H1 (cell line): ENCODE measurements around the gene KLK4. TPM values are rescaled to one million over a fixed set of nuclear protein-coding genes. Genes with fewer than 3 reads are reported as not detected.

Source experiments
- CTCF ChIA-PET: fragments of 300-600 bp; sonication (Branson Sonifier 250); formaldehyde crosslinking; loops from one replicate; lab custom pipeline; 2021; ENCODE audit not compliant: partially characterized antibody; lab: Charles Lee
- POLR2A ChIA-PET: fragments of 300-600 bp; sonication (Branson Sonifier 250); formaldehyde crosslinking; loops from one replicate; lab custom pipeline; 2021; ENCODE audit warnings: inconsistent platforms; ENCODE audit not compliant: partially characterized antibody; lab: Charles Lee
- DNase-seq, 2 experiments: peaks; one replicate each; pipeline versions ENCODE4 v3.0.0 to v3.0.0-alpha.2; 2010 to 2022; ENCODE audit warnings: low spot score in 2 of 2, low read depth in 1 of 2, mixed read lengths in 1 of 2
- FAIRE-seq: peaks from 2 replicates; lab custom pipeline; 2011; peaks lifted over from hg19 to GRCh38; lab: Jason Lieb, UNC
- H2AFZ ChIP-seq: 2 replicates; pipeline ENCODE4 v1.8.1; 2012; ENCODE audit warnings: low read length, inconsistent platforms
- H2AK5ac ChIP-seq: 2 replicates; pipeline ENCODE4 v1.6.1; 2013; ENCODE audit warnings: low read depth, low read length
- H2BK120ac ChIP-seq: replicated peaks from 2 replicates; pipeline ENCODE3; 2013; ENCODE audit warnings: low read depth, low read length, inconsistent platforms
- H2BK12ac ChIP-seq: 2 replicates; pipeline ENCODE4 v1.6.1; 2013; ENCODE audit warnings: low read depth, low read length
- H2BK15ac ChIP-seq: 2 replicates; pipeline ENCODE4 v1.6.1; 2013; ENCODE audit warnings: low read length
- H2BK20ac ChIP-seq: 2 replicates; pipeline ENCODE4 v1.6.1; 2013; ENCODE audit warnings: low read length
- H2BK5ac ChIP-seq: 2 replicates; pipeline ENCODE4 v1.6.1; 2013; ENCODE audit warnings: low read depth, low read length
- H3K14ac ChIP-seq: 2 replicates; pipeline ENCODE4 v1.6.1; 2013; ENCODE audit warnings: inconsistent platforms; ENCODE audit not compliant: insufficient read length
- H3K18ac ChIP-seq: 2 replicates; pipeline ENCODE4 v1.6.1; 2013; ENCODE audit warnings: low read length; ENCODE audit errors: extremely low read depth
- H3K23ac ChIP-seq: 2 replicates; pipeline ENCODE4 v1.6.1; 2013; ENCODE audit warnings: inconsistent platforms; ENCODE audit not compliant: insufficient read length
- H3K23me2 ChIP-seq: 2 replicates; pipeline ENCODE4 v1.6.1; 2013; ENCODE audit warnings: low read depth, low read length
- H3K27ac ChIP-seq: 2 replicates; pipeline ENCODE4 v1.6.1; 2011; ENCODE audit warnings: low read depth, low read length, inconsistent platforms
- H3K27me3 ChIP-seq, 4 experiments: replicated peaks in 1 of 4; 1 replicate in 1 of 4; 2 replicates in 3 of 4; pipeline versions ENCODE4 v1.6.1 to v1.8.1; 2011 to 2013; ENCODE audit warnings: low read length in 3 of 4, mild to moderate bottlenecking in 3 of 4, inconsistent platforms in 2 of 4, mixed read lengths in 2 of 4, moderate library complexity in 1 of 4; ENCODE audit not compliant: control insufficient read depth in 3 of 4, insufficient read depth in 3 of 4; ENCODE audit errors: extremely low read depth in 1 of 4
- H3K36me3 ChIP-seq, 4 experiments: 2 replicates each; pipeline versions ENCODE4 v1.6.1 to v1.8.1; 2011 to 2013; ENCODE audit warnings: mild to moderate bottlenecking in 4 of 4, low read length in 3 of 4, moderate library complexity in 2 of 4, control low read depth in 1 of 4, inconsistent platforms in 1 of 4; ENCODE audit not compliant: insufficient read depth in 4 of 4, control insufficient read depth in 2 of 4
- H3K4ac ChIP-seq: replicated peaks from 2 replicates; pipeline ENCODE3; 2013; ENCODE audit warnings: low read length, low read depth, mixed read lengths, inconsistent platforms; ENCODE audit not compliant: insufficient read length
- H3K4me1 ChIP-seq, 4 experiments: replicated peaks in 1 of 4; 1 replicate in 1 of 4; 2 replicates in 3 of 4; pipeline versions ENCODE4 v1.6.1 to v1.8.1; 2011 to 2013; ENCODE audit warnings: low read length in 3 of 4, inconsistent platforms in 2 of 4, mixed read lengths in 1 of 4; ENCODE audit not compliant: insufficient read depth in 4 of 4, control insufficient read depth in 3 of 4
- H3K4me2 ChIP-seq, 2 experiments: 2 replicates each; pipeline versions ENCODE4 v1.6.1 to v1.8.1; 2011 to 2013; ENCODE audit warnings: low read depth in 2 of 2, low read length in 2 of 2, control low read depth in 1 of 2, inconsistent platforms in 1 of 2, mild to moderate bottlenecking in 1 of 2; ENCODE audit not compliant: insufficient read depth in 1 of 2
- H3K4me3 ChIP-seq, 4 experiments: fragments of 200-600, 300-600 bp in 1 of 4; sonication (generic), shearing (Covaris generic), sonication (Bioruptor Twin) in 1 of 4; 2 replicates each; pipeline versions ENCODE4 v1.5.1 to v1.8.1; 2011 to 2016; ENCODE audit warnings: low read length in 4 of 4, low read depth in 3 of 4, control low read depth in 2 of 4, inconsistent platforms in 2 of 4, mild to moderate bottlenecking in 2 of 4, mixed read lengths in 1 of 4, moderate library complexity in 1 of 4; ENCODE audit not compliant: insufficient read depth in 2 of 4; ENCODE audit errors: extremely low read depth in 1 of 4
- H3K56ac ChIP-seq: replicated peaks from 2 replicates; pipeline ENCODE3; 2013; ENCODE audit warnings: low read depth, mild to moderate bottlenecking, mixed read lengths, low read length, inconsistent platforms; ENCODE audit not compliant: insufficient read length
- H3K79me1 ChIP-seq: 2 replicates; pipeline ENCODE4 v1.6.1; 2013; ENCODE audit warnings: low read depth, low read length, control low read depth
- H3K79me2 ChIP-seq, 2 experiments: 2 replicates each; pipeline versions ENCODE4 v1.6.1 to v1.8.1; 2012 to 2013; ENCODE audit warnings: low read length in 2 of 2, mild to moderate bottlenecking in 2 of 2, inconsistent platforms in 1 of 2; ENCODE audit not compliant: insufficient read depth in 2 of 2, control insufficient read depth in 1 of 2
- H3K9ac ChIP-seq, 4 experiments: replicated peaks in 1 of 4; 1 replicate in 1 of 4; 2 replicates in 3 of 4; pipeline versions ENCODE4 v1.6.1 to v1.8.1; 2011 to 2013; ENCODE audit warnings: low read depth in 3 of 4, low read length in 3 of 4, control low read depth in 2 of 4, mild to moderate bottlenecking in 2 of 4, moderate library complexity in 2 of 4, inconsistent platforms in 1 of 4; ENCODE audit errors: extremely low read depth in 1 of 4
- H3K9me3 ChIP-seq, 2 experiments: 2 replicates each; pipeline versions ENCODE4 v1.6.1 to v1.8.1; 2012 to 2013; ENCODE audit warnings: mild to moderate bottlenecking in 2 of 2, moderate library complexity in 2 of 2, control low read depth in 1 of 2, inconsistent platforms in 1 of 2, low read depth in 1 of 2, low read length in 1 of 2, mixed read lengths in 1 of 2; ENCODE audit not compliant: insufficient read depth in 2 of 2
- H4K20me1 ChIP-seq, 2 experiments: replicated peaks in 1 of 2; 2 replicates each; pipeline versions ENCODE3 to v1.8.1; 2011 to 2013; ENCODE audit warnings: inconsistent platforms in 2 of 2, low read length in 2 of 2, mild to moderate bottlenecking in 1 of 2; ENCODE audit not compliant: insufficient read depth in 2 of 2, control insufficient read depth in 1 of 2
- H4K5ac ChIP-seq: 2 replicates; pipeline ENCODE4 v1.6.1; 2013; ENCODE audit warnings: low read length, low read depth, mixed read lengths, inconsistent platforms; ENCODE audit not compliant: insufficient read length
- H4K8ac ChIP-seq: 2 replicates; pipeline ENCODE4 v1.8.0; 2013; ENCODE audit warnings: mild to moderate bottlenecking, moderate library complexity, low read length, inconsistent platforms; ENCODE audit not compliant: insufficient read depth; ENCODE audit errors: extremely low read depth
- H4K91ac ChIP-seq: replicated peaks from 2 replicates; pipeline ENCODE3; 2013; ENCODE audit warnings: low read length, mixed read lengths, inconsistent platforms; ENCODE audit not compliant: insufficient read length
- GABPA ChIP-seq: IDR thresholded peaks from 2 replicates; pipeline ENCODE4 v1.6.1; 2011; ENCODE audit warnings: mild to moderate bottlenecking, low read length, moderate library complexity, borderline replicate concordance; ENCODE audit not compliant: insufficient read depth
- RNF2 ChIP-seq: fragments of 200-900, 300-1000 bp; sonication (generic); IDR thresholded peaks from 2 replicates; pipeline ENCODE4 v1.7.1; 2016; ENCODE audit warnings: borderline replicate concordance, low read depth, mild to moderate bottlenecking, antibody characterized with exemption, low read length; ENCODE audit not compliant: poor library complexity, severe bottlenecking; ENCODE audit errors: missing control alignments
- SUZ12 ChIP-seq: fragments of 200-600 bp; sonication (generic); IDR thresholded peaks from 2 replicates; pipeline ENCODE4 v1.6.1; 2012; ENCODE audit warnings: mild to moderate bottlenecking, inconsistent platforms, low read length, moderate library complexity, mixed read lengths
- WGBS, 2 experiments: shearing (Covaris generic) in 1 of 2; methylation state at CpG; one replicate each; pipeline versions ENCODE4 v1.1.6 to v1.1.7; 2013 to 2015; ENCODE audit warnings: low lambda C conversion rate in 2 of 2, mixed read lengths in 2 of 2, inconsistent platforms in 1 of 2, low coverage in 1 of 2, missing lambda C conversion rate in 1 of 2; ENCODE audit not compliant: insufficient replicate concordance in 2 of 2, insufficient coverage in 1 of 2, insufficient read length in 1 of 2; ENCODE audit errors: extremely low coverage in 1 of 2, missing lambda C conversion rate in 1 of 2; 5-methylcytosine and 5-hydroxymethylcytosine counted together
- polyA plus RNA-seq, 7 experiments: library from polyadenylated mRNA; depleted of rRNA in 3 of 7; stranded (reverse) in 5 of 7; unstranded in 2 of 7; fragments of >200 nt in 5 of 7; fragments of 200-250 nt in 2 of 7; gene quantifications; 1 replicate in 5 of 7; 2 replicates in 1 of 7; 4 replicates in 1 of 7; pipeline versions ENCODE4 v1.2.1 to v1.2.3, GENCODE V29; 2011 to 2013; ENCODE audit warnings: missing spikeins in 2 of 7, mixed read lengths in 2 of 7
- total RNA-seq: library from RNA; stranded (reverse); fragmentation: NEBNext Ultra II Directional; extraction: Animal tissue kit (Norgen Biotek cat#: 25700); gene quantifications from 2 replicates; pipeline ENCODE4 v1.2.1, GENCODE V29; 2021

The KLK4 gene
- total and polyA plus RNA-seq, 2 of the 8 experiments (the other 6 are each of a cell fraction or from before 2014, with no cell fraction given) = 0.44 TPM; not detected in 1

DNA sequence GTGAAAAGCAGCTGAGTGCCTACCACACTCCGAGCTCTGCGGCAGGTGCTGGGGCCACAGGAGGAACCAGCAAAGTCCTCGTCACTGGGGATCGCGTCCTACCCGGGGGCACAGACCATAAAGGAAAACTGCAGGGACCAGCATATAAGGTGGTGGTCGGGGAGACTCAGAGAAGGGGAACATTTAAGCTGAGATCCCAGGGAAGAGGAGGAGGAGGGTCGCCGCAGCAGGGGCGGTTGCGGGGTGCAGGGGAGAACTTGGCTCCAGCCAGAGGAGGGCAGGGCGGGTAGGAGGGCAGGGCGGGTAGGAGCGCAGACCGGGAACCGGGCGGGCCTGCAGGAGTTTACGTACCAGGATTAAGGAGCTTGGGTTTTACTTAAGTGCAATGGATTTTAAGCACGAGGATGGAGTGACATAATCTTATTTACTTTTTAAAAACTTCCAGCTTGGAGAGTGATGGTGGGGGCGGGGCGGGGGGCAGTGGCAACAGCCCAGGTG is 956 bp upstream of the KLK4 start:
- WGBS, 2 experiments = 30% methylated on average over 18 of the region's 21 CpGs; no CpG with 5 or more reads in 1 of the 2 experiments
- peaks cover 21 to 42% (median 33%) of the 10 kb centered on the region in 4 experiments for H3K27me3 ChIP-seq
- H3K79me1 ChIP-seq = no peaks in the 10 kb centered on the region
- H2BK5ac ChIP-seq = no peak overlapping the region
- no peak overlapping the region for H4K5ac ChIP-seq
- CTCF ChIA-PET = interaction anchor here (0.6 to 2.3 kb wide), 3 partner anchors 10 to 183 kb away, joined by 3 to 17 read pairs (median 4); no protein-coding TSS in a partner anchor
- H2BK12ac ChIP-seq = no peak overlapping the region
- no peaks in the 10 kb centered on the region for H3K9me3 ChIP-seq
- H2BK20ac ChIP-seq = no peak overlapping the region
- FAIRE-seq (no peak), DNase-seq (peak in 1 of 2 experiments; percentile 49)
- no peak overlapping the region for H3K27ac ChIP-seq
- H4K20me1 ChIP-seq = peaks cover 0 to 2% of the 10 kb centered on the region in 2 experiments
- POLR2A ChIA-PET = interaction anchor here (1.0 to 5.3 kb wide), 3 partner anchors 9 to 116 kb away, joined by 3 to 36 read pairs (median 26); no protein-coding TSS in a partner anchor
- H3K4me2 ChIP-seq = peak overlapping the region; percentile 80 to 91
- no peak overlapping the region for H4K8ac ChIP-seq
- H3K4me3 ChIP-seq = peak overlapping the region in 3 of 4 experiments; percentile 12 to 55 (median 24); a peak in 5 of 8 replicates
- peaks cover 0 to 12% (median 8%) of the 10 kb centered on the region in 4 experiments; a peak in 5 of 7 replicates for H3K4me1 ChIP-seq
- H3K4ac ChIP-seq = no peak overlapping the region
- H2BK15ac ChIP-seq = no peak overlapping the region
- no peak overlapping the region for H3K9ac ChIP-seq
- peaks cover 16% of the 10 kb centered on the region for H3K23me2 ChIP-seq
- no peak overlapping the region for H2BK120ac ChIP-seq
- no peak overlapping the region for H2AFZ ChIP-seq
- no peak overlapping the region for H3K18ac ChIP-seq
- H3K23ac ChIP-seq = no peak overlapping the region
- H3K56ac ChIP-seq = no peak overlapping the region
- H4K91ac ChIP-seq = no peak overlapping the region
- TF ChIP-seq SUZ12 (peak; percentile 60), GABPA (no peak), RNF2 (peak; percentile 57)
- no peaks in the 10 kb centered on the region for H3K36me3 ChIP-seq
- no peaks in the 10 kb centered on the region for H3K79me2 ChIP-seq
- no peak overlapping the region for H2AK5ac ChIP-seq
- H3K14ac ChIP-seq = no peak overlapping the region
